ENCODE data around the gene SYNJ2.
A peak's percentile ranks its signal among the peaks of the same experiment; 100 is the strongest.

The SYNJ2 gene

DNA sequence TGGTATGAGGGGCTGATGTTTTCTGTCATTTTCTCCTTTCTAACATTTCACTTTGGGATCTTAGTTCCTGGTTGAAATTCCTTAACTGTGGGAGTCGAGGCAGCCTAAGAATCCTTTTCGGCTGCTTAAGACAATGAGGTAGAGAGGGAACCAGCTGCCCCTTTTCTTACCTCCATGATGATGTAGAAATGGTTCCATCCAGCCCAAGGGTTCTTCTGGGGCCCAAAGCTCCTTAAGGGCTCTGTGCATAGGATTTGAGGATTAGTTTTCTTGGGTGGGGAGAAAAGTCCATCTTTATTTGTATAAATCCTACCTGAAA, 33.5 kb downstream of the SYNJ2 start:
- no peak for DNase-seq

DNA sequence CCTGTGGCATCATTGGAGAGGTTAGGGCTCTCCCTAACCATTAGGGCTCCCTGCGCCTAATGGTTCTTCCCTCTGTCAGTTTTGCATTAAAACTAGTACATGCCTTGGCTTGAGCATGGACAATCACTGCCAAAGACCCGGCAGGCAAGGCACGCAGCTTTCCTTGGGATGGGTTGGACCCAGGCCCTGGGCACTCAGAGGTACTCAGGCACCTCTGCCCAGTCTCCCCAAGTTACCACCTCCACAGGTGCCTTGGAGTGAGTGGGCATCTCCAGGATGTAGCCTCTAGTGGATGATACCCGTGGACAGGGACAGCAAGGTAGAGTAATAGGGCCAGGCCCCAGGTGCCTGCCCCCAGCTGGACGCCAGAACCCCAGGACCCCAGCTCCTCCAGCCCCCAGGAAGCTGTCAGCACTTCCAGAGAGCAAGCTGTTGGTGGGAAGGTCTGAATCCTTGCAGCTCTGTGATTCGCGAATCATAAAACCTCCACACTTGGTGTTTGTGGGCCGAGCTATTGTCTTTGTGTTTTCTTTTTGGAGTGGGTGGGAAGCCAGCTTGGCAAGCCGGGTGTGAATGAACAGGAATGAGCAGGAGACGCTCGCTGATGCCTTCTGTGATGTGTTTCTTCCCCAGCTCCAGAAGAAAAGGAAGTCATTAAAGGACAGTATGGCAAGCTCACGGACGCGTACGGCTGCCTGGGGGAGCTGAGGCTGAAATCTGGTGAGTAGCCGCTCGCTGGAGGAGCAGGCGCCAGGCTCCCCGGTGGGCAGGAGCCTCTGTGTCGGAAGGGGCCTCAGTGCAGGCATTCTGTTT, 35.1 kb downstream of the SYNJ2 start:
- no peak for DNase-seq

DNA sequence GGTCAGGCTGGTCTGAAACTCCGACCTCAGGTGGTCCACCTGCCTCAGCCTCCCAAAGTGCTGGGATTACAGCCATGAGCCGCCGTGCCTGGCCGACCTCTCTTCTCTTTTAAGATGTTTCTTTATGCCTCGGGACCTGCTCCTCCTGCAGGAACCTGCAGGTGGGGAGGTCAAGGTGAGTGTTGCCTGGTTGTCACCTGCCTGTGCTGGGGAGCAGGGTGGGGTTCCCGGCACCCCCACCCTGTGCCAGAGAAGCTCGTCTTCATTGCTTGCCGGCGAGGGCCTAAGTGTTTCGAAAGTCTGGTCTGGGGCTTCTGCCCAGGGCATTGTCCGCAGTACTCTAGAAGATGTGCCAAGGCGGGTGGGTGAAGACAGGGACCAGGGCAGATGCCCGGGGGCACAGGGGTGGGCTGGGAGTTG, 36.0 kb downstream of the SYNJ2 start:
- DNase-seq: no peak

DNA sequence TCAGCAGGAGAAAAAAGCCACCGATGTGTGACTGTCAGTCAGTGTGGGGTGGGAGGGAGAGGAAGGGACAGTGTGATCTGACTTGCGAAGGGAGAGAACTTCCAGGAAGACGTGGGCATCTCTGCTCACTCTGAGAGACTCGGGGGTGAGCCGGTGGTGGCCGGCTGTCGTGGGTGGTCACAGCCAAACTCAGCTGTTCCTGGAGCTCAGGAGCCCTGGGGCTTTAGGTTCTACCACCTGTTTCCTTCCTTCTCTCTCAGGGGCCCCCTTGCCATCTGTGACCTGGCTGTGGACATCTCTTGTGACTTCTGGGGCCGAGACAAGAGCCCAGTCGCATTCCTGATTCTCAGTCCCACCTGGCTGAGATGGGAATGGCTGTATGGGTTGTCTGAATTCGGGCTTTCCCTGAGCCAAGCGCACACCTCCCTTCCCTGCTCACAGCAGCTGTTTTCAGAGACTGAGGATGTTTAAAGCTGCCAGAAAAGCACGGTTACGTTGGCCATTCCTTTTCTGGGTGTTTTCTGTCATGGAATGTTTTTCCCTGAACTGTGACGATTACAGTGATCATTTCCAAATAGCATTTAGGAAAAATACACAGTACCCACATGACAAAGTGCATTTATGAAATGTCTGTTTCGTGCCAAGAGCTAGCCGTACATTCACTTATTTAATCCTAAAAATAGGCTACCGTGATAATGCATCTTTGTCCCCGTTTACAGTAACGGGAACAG, 36.5 kb downstream of the SYNJ2 start:
- no peak for DNase-seq

DNA sequence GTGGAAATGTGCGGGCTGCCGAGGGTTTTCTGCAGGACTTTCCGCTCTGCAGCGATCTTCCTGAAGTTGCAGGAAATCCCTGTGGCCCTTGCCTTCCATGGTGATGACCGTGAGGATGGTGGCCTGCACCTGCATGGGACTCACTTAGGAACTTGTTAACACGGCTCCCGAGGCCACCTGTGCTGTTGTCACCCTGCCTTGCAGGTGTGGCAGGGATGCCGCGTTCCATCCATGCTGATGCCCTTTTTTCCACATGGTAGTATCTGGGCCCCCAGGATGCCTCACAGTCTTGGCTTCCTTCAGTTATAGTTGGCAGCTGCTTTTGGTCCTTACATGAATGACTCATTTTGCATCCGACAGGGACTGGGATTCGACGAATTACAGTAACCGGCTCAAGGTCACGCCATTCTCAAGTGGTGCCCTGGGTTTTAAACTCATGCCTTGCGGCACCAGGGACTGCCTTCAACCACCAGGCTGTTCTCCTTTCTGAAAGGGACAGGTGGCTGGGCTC, 37.2 kb downstream of the SYNJ2 start:
- no peak for DNase-seq

DNA sequence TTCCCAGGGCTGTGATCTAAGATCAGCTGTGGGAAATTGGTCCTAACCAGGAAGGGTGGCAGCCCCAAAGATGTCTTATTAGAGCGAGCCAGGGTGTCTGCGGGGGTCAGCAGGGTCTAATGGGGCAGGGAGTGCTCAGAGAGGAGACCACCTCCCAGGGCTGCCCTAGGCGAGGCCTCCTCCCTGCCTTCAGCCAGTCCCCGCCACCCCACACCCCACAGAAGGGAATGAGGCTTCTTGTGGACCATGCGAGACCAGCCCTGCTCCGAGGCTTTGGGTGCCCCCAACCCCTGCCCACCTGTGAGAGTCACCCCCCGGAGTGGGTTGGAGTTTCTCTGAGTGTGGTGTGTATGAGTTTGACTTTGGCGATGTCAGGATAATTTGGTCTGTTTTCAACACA, 37.8 kb downstream of the SYNJ2 start:
- DNase-seq: no peak

DNA sequence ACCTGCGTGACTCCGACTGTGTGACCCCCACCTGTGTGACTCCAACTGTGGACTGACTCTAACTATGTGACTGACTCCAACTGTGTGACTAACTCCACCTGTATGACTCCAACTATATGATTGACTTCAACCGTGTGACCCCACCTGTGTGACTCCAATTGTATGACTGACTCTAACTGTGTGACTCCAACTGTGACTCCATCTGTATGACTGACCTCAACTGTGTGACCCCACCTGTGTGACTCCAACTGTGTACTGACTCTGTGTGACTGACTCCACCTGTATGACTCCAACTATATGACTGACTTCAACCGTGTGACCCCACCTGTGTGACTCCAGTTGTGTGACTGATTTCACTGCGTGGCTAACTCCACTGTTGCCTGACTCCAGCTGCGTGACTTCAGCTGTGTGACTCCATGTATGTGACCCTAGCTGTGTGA, 38.6 kb downstream of the SYNJ2 start:
- DNase-seq: no peak

DNA sequence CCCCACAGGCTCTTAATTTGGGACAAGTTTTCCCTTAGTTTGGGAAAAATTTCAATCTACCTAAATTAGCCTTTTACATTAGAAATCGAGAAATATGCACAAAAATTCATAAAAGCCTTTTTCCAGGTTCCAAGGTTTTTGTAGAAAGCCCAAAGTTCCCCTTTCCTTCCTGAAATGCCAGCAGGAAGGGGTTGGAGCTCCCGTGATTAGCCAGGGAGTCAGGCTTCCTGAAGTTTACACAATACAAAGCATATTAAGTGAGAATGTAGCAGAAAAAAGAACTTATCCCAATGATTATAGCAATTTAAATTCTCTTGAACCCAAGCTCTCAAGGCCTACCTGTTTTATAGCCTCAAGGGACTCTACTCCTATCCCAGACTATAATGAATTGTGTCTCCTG, 39.1 kb downstream of the SYNJ2 start:
- no peak for DNase-seq

DNA sequence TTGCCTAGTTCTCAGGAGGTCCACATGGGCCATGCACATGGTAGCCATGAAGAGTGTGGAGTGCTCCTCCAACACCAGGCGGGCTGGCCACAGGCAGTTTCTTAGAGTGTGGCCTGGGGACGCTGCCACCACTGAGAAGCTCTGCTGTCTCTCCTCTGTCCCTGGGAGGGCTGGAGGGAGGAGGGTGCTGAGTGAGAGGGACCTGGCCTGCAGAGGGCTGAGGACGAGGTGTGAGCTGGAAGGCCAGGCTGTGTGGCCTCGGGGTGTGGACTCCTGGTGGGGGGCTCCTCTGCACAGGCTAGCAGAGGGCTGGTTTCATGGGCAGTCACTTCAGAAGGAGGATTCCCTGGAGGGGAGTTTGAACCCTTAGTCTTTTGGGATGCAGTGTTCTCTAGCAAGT, 39.7 kb downstream of the SYNJ2 start:
- no peak for DNase-seq

DNA sequence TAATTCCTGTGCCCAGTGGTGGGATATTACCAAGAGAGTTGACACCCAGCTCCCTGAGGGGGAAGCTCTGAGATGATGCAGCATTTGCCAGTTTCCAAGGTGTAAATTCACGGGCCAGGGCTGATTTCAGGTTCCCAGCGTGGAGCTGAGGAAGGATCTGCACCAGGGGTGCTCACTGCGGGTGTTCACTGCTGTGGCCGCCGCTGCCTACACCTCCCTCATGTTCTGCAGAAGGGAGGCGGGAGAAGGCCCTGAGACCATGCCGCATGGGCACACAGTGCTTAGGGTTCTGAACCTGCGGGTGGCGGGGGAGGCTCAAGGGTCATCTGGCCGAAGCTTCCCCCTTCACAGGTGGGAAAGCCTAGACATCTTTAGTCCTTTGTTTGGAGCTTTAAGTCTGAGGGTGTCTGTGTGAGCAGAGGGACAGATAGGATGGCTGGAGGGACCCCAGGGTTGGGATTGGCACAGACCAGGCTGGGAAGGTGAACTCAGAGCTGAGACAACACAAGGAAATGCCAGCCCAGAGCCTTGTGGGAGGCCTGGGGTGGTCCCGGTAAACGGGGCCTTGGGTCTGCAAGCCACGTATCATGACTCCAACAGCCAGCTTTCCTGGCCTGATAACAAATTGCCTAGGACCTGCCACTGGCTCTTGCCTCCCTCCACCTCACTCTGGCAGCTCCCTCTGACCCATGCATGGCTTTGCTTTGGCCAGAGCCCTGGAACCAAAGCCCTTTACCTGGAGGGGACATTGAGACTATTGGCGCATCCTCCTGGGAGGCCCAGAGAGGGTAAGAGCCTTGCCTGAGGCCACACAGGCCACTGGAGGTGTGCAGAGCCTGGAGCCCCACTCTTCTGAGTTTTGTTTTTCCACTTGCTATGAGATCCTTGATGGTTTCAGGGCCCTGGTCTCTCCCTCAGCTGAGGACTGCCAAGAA, 40.4 kb downstream of the SYNJ2 start:
- DNase-seq: no peak

DNA sequence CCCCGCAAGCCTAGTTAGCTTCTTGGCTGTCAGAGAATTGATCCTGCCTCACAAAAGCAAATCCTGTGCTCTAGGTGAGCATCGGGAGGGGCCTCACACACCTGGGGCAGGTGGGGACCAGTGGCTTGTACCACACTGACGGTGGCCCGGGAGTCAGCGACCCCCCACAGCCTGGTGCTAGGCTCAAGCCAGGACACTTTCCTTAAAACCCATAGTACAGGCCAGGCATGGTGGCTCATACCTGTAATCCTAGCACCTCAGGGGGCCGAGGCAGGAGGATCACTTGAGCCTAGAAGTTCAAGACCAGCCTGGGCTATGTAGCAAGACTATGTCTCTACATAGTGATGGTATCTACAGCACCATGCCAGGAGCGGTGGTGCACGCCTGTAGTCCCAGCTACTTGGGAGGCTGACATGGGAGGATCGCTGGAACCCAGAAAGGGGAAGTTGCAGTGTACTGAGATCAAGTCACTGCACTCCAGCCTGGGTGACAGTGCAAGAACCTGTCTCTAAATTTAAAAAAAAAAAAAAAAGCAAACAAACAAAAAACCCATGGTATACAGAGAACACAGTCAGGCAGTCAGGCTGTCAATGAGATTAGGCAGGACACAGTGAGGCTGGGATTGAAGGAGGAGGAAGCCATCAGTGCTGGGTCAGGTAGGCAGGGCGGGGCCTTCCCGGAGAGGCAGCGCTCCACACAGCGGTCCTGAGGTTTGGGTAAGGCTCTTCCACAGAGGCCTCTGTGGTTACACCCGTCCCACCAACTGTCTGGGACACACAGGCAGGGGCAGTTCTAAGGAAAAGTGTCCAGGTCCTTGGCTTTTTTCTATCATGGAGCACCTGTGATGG, 41.3 kb downstream of the SYNJ2 start:
- DNase-seq: no peak

DNA sequence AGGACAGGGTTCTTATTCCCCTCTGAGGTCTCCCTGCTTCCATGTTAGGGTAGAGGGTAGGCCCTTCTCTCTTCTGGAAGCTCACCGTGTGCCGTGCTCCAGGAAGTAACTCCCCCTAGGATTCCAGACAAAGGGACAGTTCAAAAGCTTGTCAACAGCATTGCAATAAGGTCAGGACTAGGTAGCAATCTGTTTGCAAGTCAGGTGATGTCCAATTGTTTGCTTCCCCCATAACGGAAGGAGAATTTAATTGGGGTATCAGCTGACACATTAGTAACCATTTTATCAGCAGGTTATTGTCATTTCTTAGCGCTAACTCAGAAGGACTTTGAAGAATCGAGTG, 41.9 kb downstream of the SYNJ2 start:
- no peak for DNase-seq

DNA sequence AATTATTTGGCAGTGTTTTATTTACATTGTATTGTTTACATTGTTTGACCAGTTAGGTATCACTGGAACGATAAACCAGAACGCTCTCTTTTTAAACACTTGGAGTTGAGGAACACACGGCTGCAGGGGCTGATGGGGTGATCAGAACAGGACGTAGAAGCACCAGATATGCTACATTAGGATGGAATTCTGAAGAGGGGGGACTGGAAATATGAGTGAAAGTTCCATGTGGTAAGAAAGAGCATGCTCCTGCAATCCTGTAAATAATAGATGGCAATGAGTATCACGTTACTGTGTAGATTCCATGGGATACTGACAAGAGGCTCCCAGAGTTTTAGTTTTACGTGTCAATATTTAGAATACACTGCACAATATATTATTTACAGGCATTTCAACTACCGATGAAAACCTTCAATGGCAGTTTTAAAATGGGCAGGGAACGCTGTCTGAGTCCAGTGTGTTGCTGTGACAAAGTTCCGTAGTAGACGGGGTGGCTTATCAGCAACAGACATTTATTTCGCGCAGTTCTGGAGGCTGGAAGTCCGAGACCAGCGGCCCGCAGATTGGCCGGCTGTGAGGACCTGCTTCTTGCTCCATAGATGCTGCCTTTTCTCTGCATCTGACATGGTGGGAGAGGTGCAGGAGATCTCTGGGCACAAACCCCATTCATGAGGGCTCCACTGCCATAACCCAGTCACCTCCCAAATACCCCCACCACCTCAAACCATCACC, 43.1 kb downstream of the SYNJ2 start:
- no peak for DNase-seq

DNA sequence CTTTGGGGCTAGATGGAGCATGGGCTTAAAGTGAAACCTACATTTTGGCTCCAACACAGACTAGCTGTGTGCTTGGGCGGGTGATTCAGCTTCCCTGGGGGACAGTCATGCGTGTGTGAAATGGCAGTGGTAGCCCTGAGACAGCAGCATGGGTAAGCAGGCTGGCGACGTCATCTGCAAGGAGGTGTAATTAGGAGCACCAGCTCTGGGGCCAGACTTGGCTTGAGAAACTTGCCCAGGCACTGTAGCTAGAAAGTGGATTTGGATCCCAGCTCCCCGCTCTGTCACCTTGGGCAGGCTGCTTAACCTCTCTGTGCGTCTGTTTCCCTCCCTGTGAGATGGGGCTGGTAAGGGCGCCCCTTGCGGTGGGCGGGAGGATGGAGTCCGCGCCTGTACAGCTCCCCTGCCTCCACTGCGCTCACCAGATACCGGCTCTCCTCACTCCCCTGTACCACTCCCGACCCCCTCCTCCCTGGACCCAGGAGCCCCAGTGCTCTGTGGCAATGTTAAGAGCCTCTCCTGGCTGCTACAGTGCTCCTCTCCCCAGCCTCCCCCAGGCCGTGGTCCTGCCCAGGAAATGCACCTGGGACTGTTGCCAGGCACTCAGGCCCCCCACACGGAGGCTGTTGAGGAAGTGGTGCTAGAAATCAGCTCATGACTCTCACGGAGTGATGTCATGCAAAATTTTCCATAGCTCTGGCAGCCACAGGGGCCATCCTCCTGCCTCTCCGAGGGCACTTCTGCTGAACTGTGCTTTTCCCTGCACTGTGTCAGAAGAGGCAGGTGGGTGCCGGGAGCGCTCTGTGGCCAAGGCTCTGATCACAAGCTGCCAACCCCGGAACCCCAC, 44.6 kb downstream of the SYNJ2 start:
- DNase-seq: peak; percentile 83

DNA sequence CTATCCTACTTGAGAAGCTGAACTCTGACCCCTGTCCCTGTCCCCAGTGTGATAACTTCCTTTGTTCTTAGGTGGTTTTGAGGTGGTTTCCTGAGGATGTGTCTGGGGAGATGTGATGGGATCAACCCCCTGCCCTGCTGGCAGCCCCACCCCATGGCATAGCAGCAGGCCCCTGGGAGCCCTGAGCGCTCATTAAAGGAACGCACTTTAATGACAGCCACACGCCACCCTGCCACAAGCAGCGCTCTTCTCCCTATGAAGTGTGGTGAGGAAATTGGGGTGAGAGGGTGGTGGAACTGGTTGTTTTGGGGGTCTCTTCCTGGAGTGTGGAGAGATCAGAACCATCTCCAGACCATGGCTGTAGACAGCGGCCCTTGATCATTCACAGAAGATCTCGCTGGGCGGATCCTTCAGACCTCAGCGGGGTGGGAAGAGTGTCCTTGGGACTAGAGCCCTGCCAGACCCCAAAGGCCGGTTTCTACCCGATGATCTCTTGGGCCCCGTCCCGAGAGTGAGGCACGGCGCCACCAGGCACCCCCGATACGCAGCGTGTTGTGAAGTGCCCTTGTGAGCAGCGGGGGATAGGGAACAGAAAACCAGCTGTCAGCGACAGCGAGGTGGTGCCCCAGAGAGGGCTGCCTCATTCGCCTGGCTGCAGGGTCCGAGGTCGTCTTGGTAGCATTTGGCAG, 45.4 kb downstream of the SYNJ2 start:
- no peak for DNase-seq

DNA sequence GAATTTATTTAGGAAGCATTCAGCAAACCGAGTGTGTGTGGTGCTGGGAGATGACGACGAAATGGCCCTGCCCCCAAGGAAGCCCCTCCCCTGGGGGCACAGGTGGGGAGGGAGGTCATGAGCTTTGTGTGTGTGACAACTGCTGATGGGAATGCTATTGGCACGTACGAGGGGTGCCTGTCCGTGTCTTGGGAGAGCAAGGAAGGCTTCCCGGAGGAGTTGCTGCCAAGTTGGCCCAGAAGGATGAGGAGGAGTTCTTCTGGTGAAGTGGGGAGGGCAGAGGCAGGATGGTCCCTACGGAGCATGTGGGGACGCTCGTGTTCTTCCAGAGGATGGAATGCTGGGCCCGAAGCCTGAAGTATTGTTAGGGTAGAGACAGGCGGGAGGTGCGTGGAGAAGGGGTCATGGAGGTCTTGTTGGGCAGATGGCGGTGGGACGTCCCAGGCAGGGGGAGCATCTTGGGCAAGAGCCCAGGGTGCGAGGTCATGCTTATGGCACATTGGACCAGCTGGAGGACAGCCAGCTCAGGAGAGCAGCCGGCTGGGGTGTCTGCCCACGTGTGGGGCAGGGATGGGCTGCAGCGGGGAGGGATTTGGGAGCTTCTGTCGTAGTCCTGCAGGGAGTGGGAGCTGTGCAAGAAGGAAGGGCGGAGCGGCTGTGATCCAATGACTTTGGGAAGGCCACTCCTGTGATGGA, 46.1 kb downstream of the SYNJ2 start:
- no peak for DNase-seq

DNA sequence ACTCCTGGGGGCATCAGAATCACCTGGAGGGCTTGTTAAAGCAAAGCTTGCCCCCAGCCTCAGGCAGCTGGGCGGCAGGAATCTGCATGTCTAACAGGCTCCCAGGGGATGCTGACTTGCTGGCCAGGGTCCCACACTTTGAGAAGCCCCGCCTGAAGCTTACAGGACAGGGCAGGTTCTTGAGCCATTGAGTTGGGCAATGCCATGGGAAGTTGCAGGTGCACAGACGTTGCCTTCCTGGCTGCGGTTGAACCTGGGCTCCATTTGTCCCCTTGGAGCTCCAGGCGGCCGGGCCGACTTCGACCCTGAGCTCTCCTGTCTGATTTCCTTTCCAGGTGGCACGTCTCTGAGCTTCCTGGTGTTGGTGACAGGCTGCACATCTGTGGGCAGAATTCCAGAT, 46.8 kb downstream of the SYNJ2 start:
- no peak for DNase-seq

DNA sequence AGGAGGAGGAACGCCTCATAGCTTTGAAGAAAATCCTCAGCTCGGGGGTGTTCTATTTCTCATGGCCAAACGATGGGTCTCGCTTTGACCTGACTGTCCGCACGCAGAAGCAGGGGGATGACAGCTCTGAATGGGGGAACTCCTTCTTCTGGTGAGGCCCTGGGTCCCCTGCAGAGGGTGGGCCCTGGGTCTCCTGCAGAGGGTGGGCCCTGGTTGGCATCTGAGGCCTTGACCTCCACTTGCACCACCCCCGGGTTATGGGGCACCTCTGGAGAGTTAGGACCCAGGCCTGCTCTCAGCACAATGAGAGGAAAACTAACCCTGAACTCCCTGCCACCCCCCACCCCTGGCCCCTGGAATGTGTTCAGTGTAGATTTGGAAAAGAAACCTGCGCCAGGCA, 47.2 kb downstream of the SYNJ2 start:
- DNase-seq: no peak

DNA sequence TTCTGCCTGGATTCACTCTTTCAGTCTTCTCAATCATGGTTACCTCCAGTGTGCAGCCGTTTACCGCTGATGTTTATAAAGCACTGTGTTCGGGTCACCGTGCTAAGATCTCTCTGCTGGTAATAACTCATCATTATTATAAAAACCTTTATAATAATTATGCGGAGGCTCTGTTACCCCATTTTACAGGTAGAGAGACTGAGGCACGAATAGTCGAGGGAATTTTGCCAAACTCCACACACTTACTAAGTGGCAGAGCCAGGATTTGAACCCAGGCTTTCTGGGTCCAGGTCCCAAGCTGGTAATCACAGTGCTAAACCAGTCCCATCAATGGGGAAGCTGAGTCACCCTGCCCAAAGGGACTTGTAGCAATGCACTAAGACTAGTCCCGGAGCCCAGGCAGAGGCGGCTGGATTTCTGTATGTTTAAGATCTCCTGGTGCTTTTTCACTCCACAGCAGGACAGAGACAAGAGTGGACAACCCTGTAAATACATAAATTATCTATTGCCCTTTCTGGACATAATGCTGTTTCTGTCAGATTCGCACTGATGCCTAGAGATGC, 48.1 kb downstream of the SYNJ2 start:
- DNase-seq: no peak
